Uterus (tissue), 2 donors: Measurements from ENCODE around the gene EHMT1.

ENCODE experiments used
- CTCF ChIP-seq, 4 experiments: fragments of 200-600 bp in 2 of 4; fragments of 450-650 bp in 2 of 4; sonication (generic) in 2 of 4; IDR thresholded peaks; one replicate each; pipeline ENCODE4 v1.5.1; 2016 to 2019; ENCODE audit warnings: antibody characterized with exemption in 4 of 4, mild to moderate bottlenecking in 2 of 4, moderate library complexity in 1 of 4
- POLR2A ChIP-seq, 2 donors: fragments of 450-650 bp; IDR thresholded peaks; one replicate each; pipeline ENCODE4 v1.6.1; 2016; ENCODE audit warnings: antibody characterized with exemption in 2 of 2, mild to moderate bottlenecking in 1 of 2, moderate library complexity in 1 of 2

- TF ChIP-seq CTCF (IDR thresholded peaks at IDR 0.05) (no peak), POLR2A (IDR thresholded peaks at IDR 0.05) (no peak)
Observed at GRCh38 chr9:137777761-137778160, 159.0 kb downstream of the EHMT1 start.
